GM18508 (cell line): Measurements from ENCODE around the gene TBC1D24.

ENCODE experiments used
- ATAC-seq: cut with Tn5 transposase; IDR thresholded peaks from one replicate; pipeline ENCODE4 v1.9.1; 2021; ENCODE audit warnings: moderate number of reproducible peaks; ENCODE audit not compliant: insufficient read depth, unreplicated experiment

The TBC1D24 gene

DNA sequence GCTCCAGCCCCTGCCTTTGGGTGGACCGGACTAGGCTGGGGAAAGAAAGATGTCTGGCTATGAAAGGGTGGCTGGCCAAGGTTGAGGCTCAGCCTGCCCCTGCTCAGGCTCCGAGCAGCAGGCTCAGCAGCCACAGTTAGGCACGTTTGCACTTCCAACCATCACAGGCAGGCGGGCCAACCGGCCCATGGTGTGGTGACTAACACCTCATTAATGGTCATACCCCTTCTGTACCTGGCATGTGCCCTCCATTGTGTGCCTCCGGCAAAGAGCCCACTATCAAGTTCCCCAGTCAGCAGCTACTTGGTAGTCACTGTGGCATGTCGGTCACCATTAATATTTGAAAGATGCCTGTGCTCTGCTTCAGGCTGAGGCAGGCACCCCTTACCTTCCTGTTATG, 6.7 kb downstream of the TBC1D24 start:
- ATAC-seq, result no peak

- ATAC-seq, result no peak
Measured at GRCh38 chr16:2482249-2482648, 7.3 kb downstream of the TBC1D24 start.

- no peak for ATAC-seq
Measured at GRCh38 chr16:2482708-2483534, 8.0 kb downstream of the TBC1D24 start.

- no peak for ATAC-seq
Measured at GRCh38 chr16:2483939-2484897, 9.3 kb downstream of the TBC1D24 start.

DNA sequence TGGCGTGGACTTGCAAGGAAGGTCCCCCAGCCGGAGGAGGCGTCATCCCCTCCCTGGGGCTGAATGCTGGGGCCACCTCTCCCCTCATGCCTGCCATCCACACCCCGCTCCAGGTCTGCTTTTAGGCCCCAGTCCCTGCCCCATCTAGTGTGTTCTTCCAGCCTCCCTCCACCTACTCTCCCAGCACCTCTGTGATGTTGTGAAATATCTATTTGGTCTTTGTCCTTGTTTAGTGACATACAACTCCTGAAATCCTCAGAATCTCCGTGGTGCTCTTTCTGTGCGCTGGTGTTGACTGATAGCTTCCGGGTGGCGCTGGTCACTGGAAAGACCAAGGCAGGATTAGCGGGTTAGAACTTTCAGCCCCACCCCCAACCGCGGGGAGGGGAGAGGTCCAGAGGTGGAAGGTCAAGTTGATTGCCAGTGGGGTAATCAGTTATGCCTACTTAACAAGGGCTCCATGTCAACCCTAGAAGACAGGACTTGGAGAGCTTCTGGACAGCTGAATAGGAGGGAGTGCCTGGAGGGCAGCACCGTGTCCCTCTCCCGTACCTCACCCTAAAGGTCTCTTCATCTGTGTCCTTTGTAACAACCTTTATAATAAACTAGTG, 10.1 kb downstream of the TBC1D24 start:
- no peak for ATAC-seq

GRCh38 chr16:2485811-2486507, 11.0 kb downstream of the TBC1D24 start:
- ATAC-seq, result no peak

DNA sequence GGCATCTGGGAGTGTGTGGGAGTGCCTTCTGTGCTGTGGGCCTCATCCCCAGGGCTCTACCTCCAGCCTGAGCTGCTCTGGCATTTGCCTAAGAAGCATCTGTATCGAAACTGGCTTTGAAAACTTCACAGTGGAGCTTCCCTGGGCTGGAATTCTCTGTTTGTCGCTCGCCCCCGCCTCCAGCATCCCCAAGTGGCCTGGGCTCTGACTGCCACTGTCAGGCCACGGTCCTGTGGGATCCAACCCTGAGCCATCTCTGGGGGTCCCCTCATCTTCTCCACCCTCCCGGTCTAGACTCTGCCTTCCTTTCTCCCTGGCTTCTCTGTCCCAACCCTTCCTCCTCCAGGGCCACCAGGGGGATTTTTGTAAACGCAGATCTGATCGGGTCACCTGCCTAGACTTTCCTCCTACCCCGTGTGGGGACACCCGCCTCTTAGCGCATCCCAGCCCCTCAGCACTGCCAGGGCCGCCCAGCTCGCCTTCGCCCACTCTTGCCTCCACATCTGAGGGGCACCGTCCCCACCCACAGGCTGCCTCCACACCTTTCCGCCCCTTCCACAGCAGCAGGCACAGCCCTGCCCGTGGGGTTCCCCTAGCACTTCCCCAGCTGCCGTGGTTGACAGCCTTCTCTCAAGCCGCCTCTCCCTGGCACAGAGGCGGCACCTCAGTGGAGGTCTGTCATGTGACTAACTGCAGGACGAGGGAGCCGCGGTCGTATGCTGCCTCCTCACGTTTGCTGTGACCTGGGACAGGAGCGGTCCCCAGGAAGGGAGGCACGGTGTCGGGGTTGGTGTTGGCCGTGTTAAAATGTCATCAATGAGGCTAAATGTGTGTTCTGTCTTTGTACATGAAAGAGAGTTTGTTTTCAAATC, 12.0 kb downstream of the TBC1D24 start:
- no peak for ATAC-seq

GRCh38 chr16:2487517-2487842, 12.6 kb downstream of the TBC1D24 start:
- no peak for ATAC-seq

DNA sequence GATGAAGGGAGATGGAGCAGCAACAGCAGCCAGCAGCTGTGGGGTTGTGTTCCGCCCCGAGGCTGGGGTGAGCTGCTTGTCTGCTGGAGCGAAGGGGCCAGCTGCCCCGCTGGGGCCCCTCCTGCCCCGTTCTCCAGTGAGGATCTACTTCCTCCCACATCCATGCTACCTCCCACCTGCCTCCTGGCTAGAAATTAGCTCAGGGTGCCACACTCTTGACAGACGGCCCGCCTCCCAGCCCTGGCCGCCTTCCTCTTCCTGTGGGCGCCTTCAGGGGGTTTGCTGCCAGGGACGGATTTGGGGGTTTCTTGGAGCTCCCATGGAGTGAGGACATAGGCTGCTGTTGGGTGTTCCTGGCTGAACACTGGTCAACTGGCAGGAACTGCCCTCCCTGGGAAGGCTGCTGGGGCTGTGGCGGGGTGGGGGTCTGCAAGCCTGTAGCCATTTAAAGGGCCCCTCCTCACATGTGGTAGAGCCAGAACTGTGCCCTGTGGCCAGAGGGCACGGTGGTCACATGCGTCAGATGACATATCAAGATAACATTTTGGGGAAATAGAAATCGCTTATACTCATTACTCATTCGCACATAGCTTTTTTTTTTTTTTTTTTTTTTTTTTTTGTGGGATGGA, 13.1 kb downstream of the TBC1D24 start:
- ATAC-seq, result no peak

- no peak for ATAC-seq
Measured at GRCh38 chr16:2489581-2489980, 14.7 kb downstream of the TBC1D24 start.

GRCh38 chr16:2490190-2491105, 15.5 kb downstream of the TBC1D24 start:
- no peak for ATAC-seq

DNA sequence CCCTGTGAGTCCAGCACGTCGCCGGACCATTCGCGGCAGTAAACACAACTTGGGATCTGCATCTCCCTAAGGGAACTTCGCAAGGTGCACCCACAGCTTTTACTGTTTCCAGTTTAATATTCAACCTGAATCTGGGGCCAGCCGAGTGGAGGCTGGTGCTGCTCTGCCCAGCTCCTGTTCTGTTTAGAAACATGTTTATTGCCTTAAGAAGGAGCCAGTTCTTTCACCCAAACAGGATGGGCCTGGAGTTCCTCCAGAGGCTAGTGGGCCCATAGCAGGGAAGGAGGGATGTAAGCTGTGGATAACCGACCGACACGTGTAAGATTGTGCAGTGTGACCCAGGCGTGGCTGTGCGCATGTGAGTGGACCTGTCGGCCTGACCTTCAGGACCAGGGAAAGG, 17.4 kb downstream of the TBC1D24 start:
- ATAC-seq, result no peak

- no peak for ATAC-seq
Measured at GRCh38 chr16:2493605-2494004, 18.7 kb downstream of the TBC1D24 start.

DNA sequence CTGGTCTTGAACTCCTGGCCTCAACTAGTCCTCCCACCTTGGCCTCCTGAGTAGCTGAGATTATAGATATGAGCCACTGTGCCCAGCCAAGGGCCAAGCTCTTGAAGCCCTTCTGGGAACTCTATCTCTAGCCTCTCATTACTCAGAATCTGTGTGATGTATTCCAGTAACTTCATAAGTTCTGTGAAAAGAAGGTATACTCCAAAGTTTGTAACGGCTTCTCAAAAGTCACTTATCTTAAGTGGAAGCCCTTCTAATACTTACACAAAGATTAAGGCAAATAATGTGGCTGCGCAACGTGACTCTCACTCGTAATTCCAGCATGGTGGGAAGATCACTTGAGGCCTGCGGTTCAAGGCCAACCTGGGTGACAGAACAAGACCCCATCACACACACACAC, 19.7 kb downstream of the TBC1D24 start:
- no peak for ATAC-seq

- ATAC-seq, result no peak
Measured at GRCh38 chr16:2495041-2495440, 20.1 kb downstream of the TBC1D24 start.

GRCh38 chr16:2496223-2497115, 21.5 kb downstream of the TBC1D24 start:
- no peak for ATAC-seq

GRCh38 chr16:2497116-2497630, 22.2 kb downstream of the TBC1D24 start:
- no peak for ATAC-seq
